Parathyroid adenoma (tissue), 2 donors: ENCODE measurements around the gene TPP2.

Source experiments
- H2AFZ ChIP-seq: fragments of 300-600 bp; sonication (generic); one replicate; pipeline ENCODE4 v1.7.0; 2017; ENCODE audit warnings: antibody characterized with exemption, mild to moderate bottlenecking
- H3K27ac ChIP-seq: fragments of 300-600 bp; sonication (generic); one replicate; pipeline ENCODE4 v1.7.0; 2017
- H3K27me3 ChIP-seq: fragments of 300-600 bp; sonication (generic); one replicate; pipeline ENCODE4 v1.7.0; 2017; ENCODE audit warnings: low read length; ENCODE audit not compliant: control insufficient read depth, insufficient read depth
- H3K36me3 ChIP-seq: fragments of 300-600 bp; sonication (generic); one replicate; pipeline ENCODE4 v1.7.0; 2017; ENCODE audit warnings: low read length; ENCODE audit not compliant: control insufficient read depth, insufficient read depth
- H3K4me1 ChIP-seq: fragments of 300-600 bp; sonication (generic); one replicate; pipeline ENCODE4 v1.7.0; 2017; ENCODE audit warnings: control low read depth
- H3K4me2 ChIP-seq: fragments of 300-600 bp; sonication (generic); one replicate; pipeline ENCODE4 v1.7.0; 2017; ENCODE audit warnings: low read length
- H3K4me3 ChIP-seq: fragments of 300-600 bp; sonication (generic); one replicate; pipeline ENCODE4 v1.7.0; 2017; ENCODE audit warnings: low read depth, low read length
- H3K79me2 ChIP-seq: fragments of 300-600 bp; sonication (generic); one replicate; pipeline ENCODE4 v1.7.0; 2017; ENCODE audit warnings: control low read depth
- H3K9ac ChIP-seq: fragments of 300-600 bp; sonication (generic); one replicate; pipeline ENCODE4 v1.7.0; 2017; ENCODE audit warnings: mild to moderate bottlenecking
- H3K9me3 ChIP-seq: fragments of 300-600 bp; sonication (generic); one replicate; pipeline ENCODE4 v1.7.0; 2017; ENCODE audit warnings: low read length; ENCODE audit not compliant: control insufficient read depth
- TF ChIP-seq, protein P1 (sequence below): fragments of 300-600 bp; sonication (generic); IDR thresholded peaks from one replicate; pipeline ENCODE4 v1.7.0; 2017; ENCODE audit warnings: antibody characterized with exemption, mild to moderate bottlenecking
- donor health status: primary hyperparathyroidism.

The TPP2 gene

DNA sequence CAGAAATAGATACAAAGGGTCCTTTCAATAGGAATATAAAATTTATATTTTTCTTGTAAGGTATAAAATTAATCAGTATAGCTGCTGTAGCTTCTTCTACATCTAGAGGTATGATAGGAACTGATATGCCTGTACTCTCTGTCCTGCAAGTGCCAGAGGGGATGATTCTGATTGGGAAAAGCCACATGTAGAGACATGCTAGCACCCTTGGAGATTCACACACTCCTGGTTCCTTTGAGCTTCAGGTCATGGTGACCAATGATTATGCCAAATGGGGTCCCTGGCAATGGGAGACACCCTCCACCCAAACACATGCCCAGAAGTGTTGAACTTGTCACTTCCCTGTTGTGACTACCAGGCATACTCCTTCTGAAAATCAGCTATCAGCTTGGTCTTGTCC, 112.8 kb downstream of the TPP2 start:
- Histone ChIP-seq H2AFZ (no peak overlapping the region), H3K9ac (no peak overlapping the region), H3K4me3 (no peak overlapping the region), H3K9me3 (no peaks in the 10 kb centered on the region), H3K36me3 (no peaks in the 10 kb centered on the region), H3K27ac (no peak overlapping the region), H3K4me1 (no peaks in the 10 kb centered on the region), H3K79me2 (no peaks in the 10 kb centered on the region), H3K27me3 (no peaks in the 10 kb centered on the region), H3K4me2 (no peak overlapping the region)
- TF ChIP-seq, protein P1, sequence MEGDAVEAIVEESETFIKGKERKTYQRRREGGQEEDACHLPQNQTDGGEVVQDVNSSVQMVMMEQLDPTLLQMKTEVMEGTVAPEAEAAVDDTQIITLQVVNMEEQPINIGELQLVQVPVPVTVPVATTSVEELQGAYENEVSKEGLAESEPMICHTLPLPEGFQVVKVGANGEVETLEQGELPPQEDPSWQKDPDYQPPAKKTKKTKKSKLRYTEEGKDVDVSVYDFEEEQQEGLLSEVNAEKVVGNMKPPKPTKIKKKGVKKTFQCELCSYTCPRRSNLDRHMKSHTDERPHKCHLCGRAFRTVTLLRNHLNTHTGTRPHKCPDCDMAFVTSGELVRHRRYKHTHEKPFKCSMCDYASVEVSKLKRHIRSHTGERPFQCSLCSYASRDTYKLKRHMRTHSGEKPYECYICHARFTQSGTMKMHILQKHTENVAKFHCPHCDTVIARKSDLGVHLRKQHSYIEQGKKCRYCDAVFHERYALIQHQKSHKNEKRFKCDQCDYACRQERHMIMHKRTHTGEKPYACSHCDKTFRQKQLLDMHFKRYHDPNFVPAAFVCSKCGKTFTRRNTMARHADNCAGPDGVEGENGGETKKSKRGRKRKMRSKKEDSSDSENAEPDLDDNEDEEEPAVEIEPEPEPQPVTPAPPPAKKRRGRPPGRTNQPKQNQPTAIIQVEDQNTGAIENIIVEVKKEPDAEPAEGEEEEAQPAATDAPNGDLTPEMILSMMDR = no peak

DNA sequence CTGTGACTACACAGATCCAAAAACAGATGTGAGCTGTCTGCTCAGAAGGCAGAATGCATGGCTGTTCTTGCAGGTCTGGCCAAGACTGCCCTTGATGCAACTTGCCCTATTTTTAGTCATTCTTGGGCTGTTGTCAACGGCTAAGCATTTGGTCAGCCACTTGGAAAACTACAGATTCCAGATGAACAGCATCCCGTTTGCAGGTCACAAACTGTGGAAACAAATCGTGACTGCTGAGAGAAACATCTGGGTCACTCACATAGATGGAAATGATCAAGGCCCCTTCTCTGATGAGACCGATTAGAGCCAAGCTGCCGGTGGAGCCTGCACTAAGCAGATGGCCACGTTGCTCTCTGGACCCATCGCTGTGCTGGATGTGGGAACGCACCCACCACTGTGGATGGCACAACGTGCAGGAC, 113.5 kb downstream of the TPP2 start:
- no peak overlapping the region for H3K4me3 ChIP-seq
- H3K9me3 ChIP-seq = no peaks in the 10 kb centered on the region
- H3K4me2 ChIP-seq = no peak overlapping the region
- TF ChIP-seq, protein P1 = no peak
- H3K27me3 ChIP-seq = no peaks in the 10 kb centered on the region
- no peaks in the 10 kb centered on the region for H3K4me1 ChIP-seq
- no peak overlapping the region for H3K9ac ChIP-seq
- no peak overlapping the region for H2AFZ ChIP-seq
- H3K79me2 ChIP-seq = no peaks in the 10 kb centered on the region
- H3K27ac ChIP-seq = no peak overlapping the region
- no peaks in the 10 kb centered on the region for H3K36me3 ChIP-seq

DNA sequence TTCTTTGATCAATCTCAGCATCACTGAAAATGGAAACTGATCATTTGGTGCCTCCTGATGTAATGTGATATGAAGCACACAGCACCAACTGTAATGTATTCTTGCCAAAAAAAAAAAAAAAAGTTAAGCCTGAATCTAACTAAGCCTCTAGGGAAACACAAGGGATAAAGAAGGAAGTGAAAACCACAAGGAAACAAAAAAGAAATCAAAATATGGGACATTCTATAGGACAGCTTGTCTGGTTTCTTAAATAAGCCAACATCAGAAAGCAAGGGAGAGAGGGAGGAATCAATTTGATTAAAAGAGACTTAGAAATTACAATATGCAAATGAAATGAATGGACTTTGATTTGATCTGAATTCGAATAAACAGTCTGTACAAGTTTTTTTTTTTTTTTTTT, 118.7 kb downstream of the TPP2 start:
- Histone ChIP-seq H3K27me3 (no peaks in the 10 kb centered on the region), H3K9me3 (no peaks in the 10 kb centered on the region), H3K4me2 (no peak overlapping the region), H3K9ac (no peak overlapping the region), H3K27ac (no peak overlapping the region), H3K79me2 (no peaks in the 10 kb centered on the region), H3K36me3 (no peaks in the 10 kb centered on the region), H3K4me1 (no peaks in the 10 kb centered on the region), H2AFZ (no peak overlapping the region), H3K4me3 (no peak overlapping the region)
- TF ChIP-seq, protein P1 = no peak

- TF ChIP-seq, protein P1 = no peak
- Histone ChIP-seq H3K4me1 (no peaks in the 10 kb centered on the region), H3K9ac (no peak overlapping the region), H3K4me2 (no peak overlapping the region), H3K27me3 (no peaks in the 10 kb centered on the region), H3K9me3 (no peaks in the 10 kb centered on the region), H3K4me3 (no peak overlapping the region), H3K36me3 (no peaks in the 10 kb centered on the region), H2AFZ (no peak overlapping the region), H3K79me2 (no peaks in the 10 kb centered on the region), H3K27ac (no peak overlapping the region)
These were observed 122.0 kb downstream of the TPP2 start for GRCh38 chr13:102718746-102719145.

- Histone ChIP-seq H3K36me3 (no peaks in the 10 kb centered on the region), H3K9ac (no peak overlapping the region), H3K79me2 (no peaks in the 10 kb centered on the region), H2AFZ (no peak overlapping the region), H3K27me3 (no peaks in the 10 kb centered on the region), H3K27ac (no peak overlapping the region), H3K9me3 (no peaks in the 10 kb centered on the region), H3K4me1 (no peaks in the 10 kb centered on the region), H3K4me2 (no peak overlapping the region), H3K4me3 (no peak overlapping the region)
- TF ChIP-seq, protein P1 = no peak
These were observed 125.0 kb downstream of the TPP2 start for GRCh38 chr13:102721800-102722231.
